ENCODE measurements around the gene CAPZA1.

Gene CAPZA1

GRCh38 chr1:112633628-112634027 is 14.0 kb downstream of the CAPZA1 start (continued):
- TF ChIP-seq ZNF280D (tag by site-specific recombination; IDR thresholded peaks at IDR 0.05) (no peak), ZNF112 (tag by site-specific recombination; IDR thresholded peaks at IDR 0.05) (no peak), ZBTB8A (tag by site-specific recombination; IDR thresholded peaks at IDR 0.05) (no peak), CTCF (tag by site-specific recombination; IDR thresholded peaks at IDR 0.05) (no peak), ZBTB1 (tag by site-specific recombination; IDR thresholded peaks at IDR 0.05) (no peak)

GRCh38 chr1:112634367-112634766 is 14.7 kb downstream of the CAPZA1 start:
- TF ChIP-seq, protein P1, sequence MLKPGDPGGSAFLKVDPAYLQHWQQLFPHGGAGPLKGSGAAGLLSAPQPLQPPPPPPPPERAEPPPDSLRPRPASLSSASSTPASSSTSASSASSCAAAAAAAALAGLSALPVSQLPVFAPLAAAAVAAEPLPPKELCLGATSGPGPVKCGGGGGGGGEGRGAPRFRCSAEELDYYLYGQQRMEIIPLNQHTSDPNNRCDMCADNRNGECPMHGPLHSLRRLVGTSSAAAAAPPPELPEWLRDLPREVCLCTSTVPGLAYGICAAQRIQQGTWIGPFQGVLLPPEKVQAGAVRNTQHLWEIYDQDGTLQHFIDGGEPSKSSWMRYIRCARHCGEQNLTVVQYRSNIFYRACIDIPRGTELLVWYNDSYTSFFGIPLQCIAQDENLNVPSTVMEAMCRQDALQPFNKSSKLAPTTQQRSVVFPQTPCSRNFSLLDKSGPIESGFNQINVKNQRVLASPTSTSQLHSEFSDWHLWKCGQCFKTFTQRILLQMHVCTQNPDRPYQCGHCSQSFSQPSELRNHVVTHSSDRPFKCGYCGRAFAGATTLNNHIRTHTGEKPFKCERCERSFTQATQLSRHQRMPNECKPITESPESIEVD (tag by site-specific recombination; IDR thresholded peaks at IDR 0.05), result peak; percentile 82
- TF ChIP-seq ZNF747 (tag by site-specific recombination; IDR thresholded peaks at IDR 0.05) (no peak), ZNF664 (tag by site-specific recombination; IDR thresholded peaks at IDR 0.05) (peak; percentile 52), ZNF529 (tag by site-specific recombination; IDR thresholded peaks at IDR 0.05; ENCODE audit: insufficient replicate concordance) (peak; percentile 7), HIC1 (tag by site-specific recombination; IDR thresholded peaks at IDR 0.05) (peak; percentile 20; the same call in 1 of the 2 replicates), TCF7L2 (IDR thresholded peaks at IDR 0.05; ENCODE audit: borderline replicate concordance, low read depth, low read length) (peak; percentile 85), SP7 (tag by site-specific recombination; IDR thresholded peaks at IDR 0.05) (peak; percentile 53; the same call in 1 of the 2 replicates), WT1 (tag by site-specific recombination; IDR thresholded peaks at IDR 0.05) (peak; percentile 43; the same call in 1 of the 2 replicates), ZBTB26 (tag by site-specific recombination; optimal IDR thresholded peaks at IDR 0.05) (no peak), OSR2 (tag by site-specific recombination; IDR thresholded peaks at IDR 0.05) (peak; percentile 61; the same call in 1 of the 2 replicates), ZNF324 (tag by site-specific recombination; IDR thresholded peaks at IDR 0.05) (no peak), ZNF843 (tag by site-specific recombination; IDR thresholded peaks at IDR 0.05) (peak; percentile 75), FEZF1 (tag by site-specific recombination; IDR thresholded peaks at IDR 0.05) (peak; percentile 78), ZXDB (tag by site-specific recombination; IDR thresholded peaks at IDR 0.05) (peak; percentile 20; the same call in 1 of the 2 replicates)
- Histone ChIP-seq H3K27ac (ENCODE audit: extremely low read depth, low read depth, low read length) (no peak overlapping the region), H3K4me1 (ENCODE audit: control insufficient read depth, insufficient read depth, low read length) (peaks cover 34% of the 10 kb centered on the region), H3K4me3 (ENCODE audit: low read depth, low read length) (no peak overlapping the region), H3K36me3 (ENCODE audit: control insufficient read depth in 2 of 2, insufficient read depth in 1 of 2, low read length in 2 of 2) (peaks cover 0 to 8% of the 10 kb centered on the region in 2 experiments; a peak in 2 of 3 replicates), H3K9me3 (ENCODE audit: control insufficient read depth, insufficient read depth, low read depth, low read length) (no peaks in the 10 kb centered on the region)
- ChIA-PET CTCF (interaction anchor here (0.6 to 1.4 kb wide), 3 partner anchors 20 to 70 kb away, joined by 3 to 5 read pairs (median 3); no protein-coding TSS in a partner anchor), POLR2A (no interaction called here)

Data from HEK293 (cell line).